Ovary (tissue), 9 donors: ENCODE results near the gene FASTK. TPM values are rescaled to one million over a fixed set of nuclear protein-coding genes. Genes with fewer than 3 reads are reported as not detected.

Source experiments
- DNase-seq, 5 donors: peaks; one replicate each; pipeline ENCODE4 v3.0.0-alpha.2; 2019 to 2020
- H3K27ac ChIP-seq, 2 donors: fragments of 200-600 bp; one replicate each; pipeline versions ENCODE4 v1.5.1 to v1.8.0; 2019 to 2022
- H3K27me3 ChIP-seq: fragments of 200-600 bp; one replicate; pipeline ENCODE4 v1.8.0; 2022
- H3K36me3 ChIP-seq: fragments of 200-600 bp; sonication (generic); one replicate; pipeline ENCODE4 v1.5.1; 2019
- H3K4me1 ChIP-seq: one replicate; pipeline ENCODE4 v1.8.1; 2013; ENCODE audit warnings: mild to moderate bottlenecking, moderate library complexity; ENCODE audit not compliant: insufficient read depth
- H3K4me3 ChIP-seq: fragments of 200-600 bp; sonication (generic); one replicate; pipeline ENCODE4 v1.5.1; 2017
- H3K9me3 ChIP-seq, 2 donors: fragments of 200-600 bp in 1 of 2; sonication (generic) in 1 of 2; one replicate each; pipeline versions ENCODE4 v1.5.1 to v1.8.1; 2013 to 2019; ENCODE audit warnings: mild to moderate bottlenecking in 1 of 2, moderate library complexity in 1 of 2
- EP300 ChIP-seq: sonication (generic); formaldehyde crosslinking; IDR thresholded peaks from one replicate; pipeline ENCODE4 v1.6.1; 2017; ENCODE audit warnings: antibody characterized with exemption
- POLR2A ChIP-seq: fragments of 450-650 bp; IDR thresholded peaks from one replicate; pipeline ENCODE4 v1.6.1; 2017; ENCODE audit warnings: antibody characterized with exemption, mild to moderate bottlenecking, moderate library complexity
- WGBS, 3 donors: extraction: QIAGEN DNeasy Blood & Tissue Kit in 1 of 3; methylation state at CpG; one replicate each; pipeline versions ENCODE4 v1.1.5 to v1.1.7; 2013 to 2017; 5-methylcytosine and 5-hydroxymethylcytosine counted together
- intact Hi-C, 4 donors: fragments of 100-400 bp; cut with DNase I; formaldehyde crosslinking; loops; one replicate each; pipeline versions ENCODE4 v1.11.0 to v1.15.1; 2022 to 2023
- polyA plus RNA-seq, 2 donors: library from polyadenylated mRNA; stranded (reverse); fragments of 200-250 nt in 1 of 2; fragments of 350-450 nt in 1 of 2; fragmentation: Illumina TruSeq in 1 of 2; extraction: RNeasy Lipid Tissue Mini Kit (QIAGEN cat#74804) in 1 of 2; gene quantifications; one replicate each; pipeline ENCODE4 v1.2.3, GENCODE V29; 2013 to 2014
- total RNA-seq, 7 donors: library from RNA; depleted of rRNA in 2 of 7; stranded (reverse); fragments of >200 nt in 2 of 7; fragmentation: NEBNext Ultra II Directional in 3 of 7; extraction: Animal tissue kit (Norgen Biotek cat#: 25700) in 3 of 7; gene quantifications; one replicate each; pipeline versions ENCODE4 v1.1.0 to v1.2.4, GENCODE V29; 2016 to 2023
- TF ChIP-seq, protein P1 (sequence below), 3 donors: fragments of 450-650 bp in 2 of 3; fragments of 200-600 bp in 1 of 3; IDR thresholded peaks; one replicate each; pipeline versions ENCODE4 v1.5.1 to v1.8.0; 2016 to 2022; ENCODE audit warnings: antibody characterized with exemption in 3 of 3, mild to moderate bottlenecking in 1 of 3
- donor health status: DM: no; HTN: no; CAD: no; lungs with moderate emphysema.
- donor health status: DM: no; HTN: no; CAD: no.
- donor health status: Bipolar disorder and iron deficiency.
- donor health status: DM: yes; HTN: yes; CAD: no.
- donor health status: DM: no; HTN: no; CAD: no.
- donor health status: DM: yes; HTN: yes; CAD: no.

The FASTK gene
- total and polyA plus RNA-seq, 9 donors = 5.4 to 95.2 (median 75.8) TPM

DNA sequence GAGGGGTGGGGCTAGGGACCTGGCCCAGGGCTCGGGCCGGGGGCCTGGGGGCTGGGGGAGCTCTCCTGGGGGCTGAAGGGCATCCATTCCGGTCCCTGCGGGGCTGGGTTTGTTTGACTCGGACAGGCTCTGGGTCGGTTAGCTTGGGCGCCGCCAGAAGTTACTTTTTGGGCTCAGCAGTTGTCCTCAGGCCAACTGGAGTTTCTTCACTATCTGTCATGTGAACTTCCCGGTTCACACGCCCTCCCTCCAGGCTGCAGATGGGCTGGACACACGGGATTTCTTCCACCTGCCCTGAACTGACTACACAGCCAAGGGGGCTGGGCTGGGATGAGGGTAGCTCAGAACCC lies 17.4 kb downstream of the FASTK start:
- peak overlapping the region in 1 of 2 donors; percentile 57 for H3K27ac ChIP-seq
- DNase-seq = peak in 3 of 5 donors; percentile 66 to 78 (median 73)
- H3K4me1 ChIP-seq = peaks cover 22% of the 10 kb centered on the region

DNA sequence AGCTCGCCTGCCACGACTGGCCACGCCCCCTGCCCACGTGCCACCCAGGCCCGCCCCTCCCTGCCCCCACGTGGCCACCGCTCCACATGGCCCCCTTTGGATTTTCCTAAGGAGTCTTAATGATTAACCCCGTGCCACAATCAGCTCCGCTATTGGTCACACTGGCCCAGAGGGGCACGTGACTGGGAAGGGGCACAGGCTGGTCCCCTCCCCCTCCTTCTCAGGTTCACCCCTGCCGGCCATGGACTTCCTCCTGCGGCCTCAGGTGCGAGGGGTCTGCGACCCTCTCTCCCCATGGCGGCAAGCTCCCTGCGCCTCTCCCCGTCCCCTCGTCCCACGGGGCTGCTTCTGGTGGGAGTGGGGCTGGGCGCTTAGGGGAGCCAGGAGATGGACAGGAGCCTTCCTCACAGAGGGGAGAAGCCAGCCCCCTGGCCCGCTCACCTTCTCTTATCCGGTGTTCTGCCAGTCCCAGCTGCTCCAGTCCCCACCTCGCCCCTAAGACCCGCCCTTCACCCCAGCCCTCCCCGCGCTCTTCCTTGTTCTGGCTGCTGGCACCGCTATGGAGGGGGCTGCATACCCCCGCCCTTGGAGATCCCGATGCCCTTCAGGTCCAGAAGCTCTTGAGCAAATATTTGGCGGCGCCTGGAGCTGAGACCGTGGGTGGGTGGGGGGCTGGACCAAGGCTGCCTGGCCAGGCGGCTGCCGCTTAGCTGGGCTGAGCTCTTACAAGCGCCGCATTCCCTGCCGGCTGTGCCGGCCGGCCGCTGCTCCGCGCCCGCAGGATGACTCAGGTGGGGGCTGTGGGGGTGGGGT lies 18.0 kb downstream of the FASTK start:
- H3K36me3 ChIP-seq = no peaks in the 10 kb centered on the region
- TF ChIP-seq, protein P1, sequence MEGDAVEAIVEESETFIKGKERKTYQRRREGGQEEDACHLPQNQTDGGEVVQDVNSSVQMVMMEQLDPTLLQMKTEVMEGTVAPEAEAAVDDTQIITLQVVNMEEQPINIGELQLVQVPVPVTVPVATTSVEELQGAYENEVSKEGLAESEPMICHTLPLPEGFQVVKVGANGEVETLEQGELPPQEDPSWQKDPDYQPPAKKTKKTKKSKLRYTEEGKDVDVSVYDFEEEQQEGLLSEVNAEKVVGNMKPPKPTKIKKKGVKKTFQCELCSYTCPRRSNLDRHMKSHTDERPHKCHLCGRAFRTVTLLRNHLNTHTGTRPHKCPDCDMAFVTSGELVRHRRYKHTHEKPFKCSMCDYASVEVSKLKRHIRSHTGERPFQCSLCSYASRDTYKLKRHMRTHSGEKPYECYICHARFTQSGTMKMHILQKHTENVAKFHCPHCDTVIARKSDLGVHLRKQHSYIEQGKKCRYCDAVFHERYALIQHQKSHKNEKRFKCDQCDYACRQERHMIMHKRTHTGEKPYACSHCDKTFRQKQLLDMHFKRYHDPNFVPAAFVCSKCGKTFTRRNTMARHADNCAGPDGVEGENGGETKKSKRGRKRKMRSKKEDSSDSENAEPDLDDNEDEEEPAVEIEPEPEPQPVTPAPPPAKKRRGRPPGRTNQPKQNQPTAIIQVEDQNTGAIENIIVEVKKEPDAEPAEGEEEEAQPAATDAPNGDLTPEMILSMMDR (IDR thresholded peaks at IDR 0.05) = no peak
- DNase-seq = peak; percentile 66 to 77 (median 71)
- intact Hi-C loops = no loop called here
- no peaks in the 10 kb centered on the region for H3K27me3 ChIP-seq
- H3K27ac ChIP-seq = peak overlapping the region in 1 of 2 donors; percentile 57
- 23 to 33% (median 24%) methylated on average over 36 to 43 of the region's 43 CpGs for WGBS, 3 donors
- peaks cover 22% of the 10 kb centered on the region for H3K4me1 ChIP-seq
- H3K4me3 ChIP-seq = peak overlapping the region; percentile 28
- no peaks in the 10 kb centered on the region for H3K9me3 ChIP-seq

More for the DNA sequence above, 17.4 kb downstream of the FASTK start:
- peak overlapping the region; percentile 28 for H3K4me3 ChIP-seq
- TF ChIP-seq EP300 (no peak), POLR2A (no peak)
- TF ChIP-seq, protein P1 (IDR thresholded peaks at IDR 0.05) = no peak
- 8 to 13% (median 11%) methylated on average over 11 of the region's 11 CpGs for WGBS, 3 donors
- intact Hi-C loops = no loop called here
- no peaks in the 10 kb centered on the region for H3K36me3 ChIP-seq
- no peaks in the 10 kb centered on the region for H3K9me3 ChIP-seq
- no peaks in the 10 kb centered on the region for H3K27me3 ChIP-seq

DNA sequence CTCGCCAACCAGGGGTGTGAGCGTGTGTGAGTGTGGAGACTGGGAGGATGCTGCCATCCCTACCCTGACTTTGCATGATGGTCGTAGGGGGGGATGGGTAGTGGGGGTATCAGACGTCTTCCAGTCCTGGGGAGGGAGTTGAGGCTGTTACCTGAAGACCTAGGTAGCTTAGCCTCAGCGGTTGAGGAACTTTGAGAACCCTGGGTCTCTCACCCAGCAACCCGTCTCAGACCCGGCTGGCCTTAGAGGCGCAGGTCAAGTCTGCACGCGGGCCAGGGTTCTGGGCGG lies 18.6 kb downstream of the FASTK start:
- Histone ChIP-seq H3K4me1 (peaks cover 24% of the 10 kb centered on the region), H3K9me3 (no peaks in the 10 kb centered on the region), H3K36me3 (no peaks in the 10 kb centered on the region), H3K27me3 (no peaks in the 10 kb centered on the region), H3K27ac (peak overlapping the region in 1 of 2 donors; percentile 27), H3K4me3 (no peak overlapping the region)
- intact Hi-C loops = no loop called here
- 49 to 71% (median 54%) methylated on average over 11 of the region's 11 CpGs for WGBS, 3 donors
- TF ChIP-seq EP300 (no peak), POLR2A (no peak)
- TF ChIP-seq, protein P1 (IDR thresholded peaks at IDR 0.05) = no peak
- DNase-seq = no peak

DNA sequence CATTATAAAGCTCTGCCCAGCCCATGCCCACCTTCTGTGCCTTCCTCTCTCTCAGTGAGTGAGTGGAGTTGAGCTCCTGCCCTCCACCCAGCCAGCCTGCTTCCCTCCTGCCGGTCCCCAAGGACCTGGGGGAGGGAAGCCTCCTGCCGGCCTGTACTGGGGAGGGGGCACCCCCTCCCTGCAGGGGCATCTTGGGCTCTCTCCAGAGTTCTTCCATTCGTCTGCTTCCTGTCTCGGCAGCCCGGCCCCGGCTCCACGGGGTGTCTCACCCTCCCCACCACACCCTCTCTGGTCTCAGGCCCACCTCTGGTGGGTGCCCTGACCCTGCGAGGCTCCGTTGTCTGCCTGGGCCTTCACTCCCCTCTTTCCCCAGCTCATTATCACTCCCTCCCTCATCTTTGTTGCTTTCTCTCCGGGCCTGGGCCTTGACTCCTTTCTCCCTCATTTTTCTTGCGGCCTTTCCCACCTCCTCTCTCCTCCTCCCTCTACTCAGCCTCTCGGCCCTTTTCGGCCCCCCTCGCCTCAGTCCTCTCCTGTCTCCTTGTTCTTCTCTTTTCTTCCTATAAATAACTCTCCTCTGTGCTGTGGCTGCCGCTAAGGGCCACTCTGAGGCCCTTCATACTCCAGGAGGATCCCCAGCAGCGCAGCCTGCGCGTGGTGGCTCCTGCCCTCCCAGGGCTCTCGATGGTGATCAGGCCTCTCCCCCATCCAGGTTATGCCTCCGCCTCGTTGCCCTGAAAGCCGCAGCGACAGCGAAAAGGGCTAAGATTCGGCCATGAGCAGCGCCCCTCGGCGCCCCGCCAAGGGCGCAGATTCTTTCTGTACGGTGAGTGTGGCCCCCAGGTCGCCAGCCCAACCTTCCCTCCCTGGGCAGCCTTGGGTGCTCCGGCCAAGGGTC lies 19.1 kb downstream of the FASTK start:
- Histone ChIP-seq H3K27ac (peak overlapping the region; percentile 27 to 55), H3K4me1 (peaks cover 25% of the 10 kb centered on the region)
- intact Hi-C loops = loop anchor here in 1 of 4 donors (2.0 kb wide), 1 partner anchor 21 kb away; the partner anchor contains the start of gene TMUB1

More for the DNA sequence above, 19.1 kb downstream of the FASTK start:
- Histone ChIP-seq H3K4me3 (peak overlapping the region; percentile 81), H3K27me3 (no peaks in the 10 kb centered on the region), H3K36me3 (no peaks in the 10 kb centered on the region), H3K9me3 (no peaks in the 10 kb centered on the region)
- 34 to 43% (median 35%) methylated on average over 33 of the region's 33 CpGs for WGBS, 3 donors
- no peak for TF ChIP-seq EP300
- TF ChIP-seq, protein P1 (IDR thresholded peaks at IDR 0.05) = no peak
- TF ChIP-seq POLR2A = no peak
- DNase-seq = peak in 3 of 5 donors; percentile 50 to 67 (median 66)
